Vagina (tissue), 2 donors: ENCODE measurements around the gene MND1. TPM values are rescaled to one million over a fixed set of nuclear protein-coding genes. Genes with fewer than 3 reads are reported as not detected.

Experiments
- DNase-seq, 2 donors: peaks; one replicate each; pipeline ENCODE4 v3.0.0-alpha.2; 2017; ENCODE audit errors: extremely low spot score in 2 of 2
- H3K27ac ChIP-seq: fragments of 200-600 bp; sonication (generic); one replicate; pipeline ENCODE4 v1.5.1; 2019
- H3K27me3 ChIP-seq: fragments of 200-600 bp; sonication (generic); one replicate; pipeline ENCODE4 v1.5.1; 2019
- H3K36me3 ChIP-seq, 2 donors: fragments of 200-600 bp; sonication (generic); one replicate each; pipeline ENCODE4 v1.5.1; 2017 to 2019
- H3K4me1 ChIP-seq: fragments of 200-600 bp; sonication (generic); one replicate; pipeline ENCODE4 v1.5.1; 2019
- H3K4me3 ChIP-seq, 2 donors: fragments of 200-600 bp; sonication (generic); 1 replicate in 1 of 2; 2 replicates in 1 of 2; pipeline ENCODE4 v1.5.1; 2016 to 2019
- H3K9me3 ChIP-seq: fragments of 200-600 bp; sonication (generic); one replicate; pipeline ENCODE4 v1.5.1; 2019
- POLR2A ChIP-seq, 2 donors: fragments of 450-650 bp; IDR thresholded peaks; one replicate each; pipeline ENCODE4 v1.6.1; 2017; ENCODE audit warnings: antibody characterized with exemption in 2 of 2, mild to moderate bottlenecking in 2 of 2, moderate library complexity in 2 of 2
- POLR2AphosphoS5 ChIP-seq, 2 donors: sonication (generic); formaldehyde crosslinking; IDR thresholded peaks; one replicate each; pipeline ENCODE4 v1.9.0; 2017; ENCODE audit warnings: antibody characterized with exemption in 2 of 2, mild to moderate bottlenecking in 2 of 2, low read depth in 1 of 2; ENCODE audit not compliant: insufficient read depth in 1 of 2
- intact Hi-C: fragments of 100-400 bp; cut with DNase I; formaldehyde crosslinking; loops from one replicate; pipeline ENCODE4 v1.15.1; 2023
- total RNA-seq: library from RNA; depleted of rRNA; stranded (reverse); fragments of >200 nt; gene quantifications from one replicate; pipeline ENCODE4 v1.2.3, GENCODE V29; 2016
- TF ChIP-seq, protein P1 (sequence below), 3 experiments: fragments of 450-650 bp in 2 of 3; fragments of 200-600 bp in 1 of 3; sonication (generic) in 1 of 3; IDR thresholded peaks; one replicate each; pipeline ENCODE4 v1.5.1; 2017 to 2019; ENCODE audit warnings: antibody characterized with exemption in 3 of 3, mild to moderate bottlenecking in 2 of 3, moderate library complexity in 2 of 3

Gene MND1
- total RNA-seq, 1 donor from 2014 or later, result not detected

DNA sequence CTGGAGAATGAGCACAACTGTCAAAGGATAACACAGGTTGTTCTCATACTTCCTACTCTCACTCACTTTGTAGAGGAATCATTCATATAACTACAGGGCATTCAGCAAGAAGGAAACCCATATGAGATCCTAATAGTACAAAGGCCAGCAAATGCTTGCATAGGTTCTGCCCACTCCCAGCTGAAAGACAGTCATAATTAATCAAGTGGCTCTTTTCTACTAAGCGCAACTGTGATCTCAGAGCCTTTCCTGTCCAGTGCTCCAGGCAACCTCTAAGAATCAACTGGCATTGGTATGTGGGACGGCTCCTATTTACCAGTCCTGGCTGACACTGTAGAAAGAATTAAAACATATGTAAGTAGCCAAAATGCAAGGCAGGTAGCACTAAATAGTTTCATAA, 18.9 kb upstream of the MND1 start:
- Histone ChIP-seq H3K4me3 (no peak overlapping the region), H3K36me3 (peaks cover 0 to 14% of the 10 kb centered on the region in 2 donors), H3K9me3 (no peaks in the 10 kb centered on the region), H3K27ac (no peak overlapping the region), H3K27me3 (no peaks in the 10 kb centered on the region), H3K4me1 (no peaks in the 10 kb centered on the region)
- no peak for DNase-seq
- intact Hi-C loops, result no loop called here
- TF ChIP-seq POLR2AphosphoS5 (IDR thresholded peaks at IDR 0.05; ENCODE audit: insufficient read depth in 1 of 2, low read depth in 1 of 2), result no peak

GRCh38 chr4:153326513-153326912, 18.0 kb upstream of the MND1 start:
- no peak for DNase-seq
- H3K4me1 ChIP-seq, result no peaks in the 10 kb centered on the region
- no peak overlapping the region for H3K27ac ChIP-seq
- TF ChIP-seq, protein P1, sequence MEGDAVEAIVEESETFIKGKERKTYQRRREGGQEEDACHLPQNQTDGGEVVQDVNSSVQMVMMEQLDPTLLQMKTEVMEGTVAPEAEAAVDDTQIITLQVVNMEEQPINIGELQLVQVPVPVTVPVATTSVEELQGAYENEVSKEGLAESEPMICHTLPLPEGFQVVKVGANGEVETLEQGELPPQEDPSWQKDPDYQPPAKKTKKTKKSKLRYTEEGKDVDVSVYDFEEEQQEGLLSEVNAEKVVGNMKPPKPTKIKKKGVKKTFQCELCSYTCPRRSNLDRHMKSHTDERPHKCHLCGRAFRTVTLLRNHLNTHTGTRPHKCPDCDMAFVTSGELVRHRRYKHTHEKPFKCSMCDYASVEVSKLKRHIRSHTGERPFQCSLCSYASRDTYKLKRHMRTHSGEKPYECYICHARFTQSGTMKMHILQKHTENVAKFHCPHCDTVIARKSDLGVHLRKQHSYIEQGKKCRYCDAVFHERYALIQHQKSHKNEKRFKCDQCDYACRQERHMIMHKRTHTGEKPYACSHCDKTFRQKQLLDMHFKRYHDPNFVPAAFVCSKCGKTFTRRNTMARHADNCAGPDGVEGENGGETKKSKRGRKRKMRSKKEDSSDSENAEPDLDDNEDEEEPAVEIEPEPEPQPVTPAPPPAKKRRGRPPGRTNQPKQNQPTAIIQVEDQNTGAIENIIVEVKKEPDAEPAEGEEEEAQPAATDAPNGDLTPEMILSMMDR (IDR thresholded peaks at IDR 0.05), result no peak
- TF ChIP-seq POLR2A (IDR thresholded peaks at IDR 0.05) (no peak), POLR2AphosphoS5 (IDR thresholded peaks at IDR 0.05; ENCODE audit: insufficient read depth in 1 of 2, low read depth in 1 of 2) (no peak)
- intact Hi-C loops, result no loop called here
- peaks cover 0 to 17% of the 10 kb centered on the region in 2 donors for H3K36me3 ChIP-seq
- H3K9me3 ChIP-seq, result no peaks in the 10 kb centered on the region
- no peak overlapping the region for H3K4me3 ChIP-seq
- no peaks in the 10 kb centered on the region for H3K27me3 ChIP-seq

DNA sequence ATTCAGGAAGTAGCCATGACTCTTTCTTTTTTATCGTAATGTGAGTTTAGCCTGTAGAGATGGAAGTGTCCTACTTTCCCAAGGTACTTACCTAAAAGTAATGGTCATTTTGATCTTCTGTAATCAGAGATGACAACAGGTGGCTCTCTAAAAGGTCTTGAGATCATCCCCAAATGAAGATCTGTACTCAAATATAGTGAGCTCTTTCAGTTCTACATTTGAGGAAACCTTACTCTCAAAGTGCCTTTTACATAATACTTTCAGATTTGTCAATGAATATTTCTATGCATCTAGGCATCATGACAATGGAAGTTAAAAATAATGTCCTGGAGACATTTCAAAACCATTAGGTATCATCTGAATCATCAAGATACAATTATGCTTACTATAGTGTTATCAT, 17.2 kb upstream of the MND1 start:
- intact Hi-C loops, result no loop called here
- Histone ChIP-seq H3K4me3 (no peak overlapping the region), H3K4me1 (no peaks in the 10 kb centered on the region), H3K27me3 (no peaks in the 10 kb centered on the region), H3K27ac (no peak overlapping the region), H3K9me3 (no peaks in the 10 kb centered on the region), H3K36me3 (peaks cover 0 to 17% of the 10 kb centered on the region in 2 donors)
- DNase-seq, result no peak
- TF ChIP-seq, protein P1 (IDR thresholded peaks at IDR 0.05), result no peak
- TF ChIP-seq POLR2AphosphoS5 (IDR thresholded peaks at IDR 0.05; ENCODE audit: insufficient read depth in 1 of 2, low read depth in 1 of 2) (no peak), POLR2A (IDR thresholded peaks at IDR 0.05) (no peak)

GRCh38 chr4:153332936-153333335, 11.6 kb upstream of the MND1 start:
- Histone ChIP-seq H3K9me3 (no peaks in the 10 kb centered on the region), H3K27ac (no peak overlapping the region), H3K36me3 (peaks cover 0 to 10% of the 10 kb centered on the region in 2 donors), H3K4me3 (no peak overlapping the region), H3K4me1 (no peaks in the 10 kb centered on the region), H3K27me3 (no peaks in the 10 kb centered on the region)
- TF ChIP-seq POLR2AphosphoS5 (IDR thresholded peaks at IDR 0.05; ENCODE audit: insufficient read depth in 1 of 2, low read depth in 1 of 2) (no peak), POLR2A (IDR thresholded peaks at IDR 0.05) (no peak)
- TF ChIP-seq, protein P1 (IDR thresholded peaks at IDR 0.05), result no peak
- intact Hi-C loops, result no loop called here
- no peak for DNase-seq

GRCh38 chr4:153333874-153334273, 10.6 kb upstream of the MND1 start:
- TF ChIP-seq POLR2A (IDR thresholded peaks at IDR 0.05) (no peak), POLR2AphosphoS5 (IDR thresholded peaks at IDR 0.05; ENCODE audit: insufficient read depth in 1 of 2, low read depth in 1 of 2) (no peak)
- TF ChIP-seq, protein P1 (IDR thresholded peaks at IDR 0.05), result no peak
- peaks cover 0 to 6% of the 10 kb centered on the region in 2 donors for H3K36me3 ChIP-seq

More at GRCh38 chr4:153333874-153334273, 10.6 kb upstream of the MND1 start:
- no peak for DNase-seq
- Histone ChIP-seq H3K27me3 (no peaks in the 10 kb centered on the region), H3K27ac (no peak overlapping the region), H3K4me3 (no peak overlapping the region), H3K4me1 (no peaks in the 10 kb centered on the region), H3K9me3 (no peaks in the 10 kb centered on the region)
- intact Hi-C loops, result no loop called here
